Skeletal muscle tissue (tissue), 4 donors: ENCODE measurements around the gene GAB1. TPM values are rescaled to one million over a fixed set of nuclear protein-coding genes. Genes with fewer than 3 reads are reported as not detected.

Source experiments
- H3K27ac ChIP-seq: one replicate; pipeline ENCODE4 v1.7.0; 2013; ENCODE audit warnings: mild to moderate bottlenecking, low read depth, low read length, inconsistent platforms
- H3K27me3 ChIP-seq, 3 donors: one replicate each; pipeline ENCODE4 v1.7.0; 2013; ENCODE audit warnings: low read length in 3 of 3; ENCODE audit not compliant: control insufficient read depth in 3 of 3, insufficient read depth in 3 of 3
- H3K36me3 ChIP-seq, 3 donors: one replicate each; pipeline ENCODE4 v1.7.0; 2013; ENCODE audit warnings: low read length in 3 of 3; ENCODE audit not compliant: control insufficient read depth in 3 of 3, insufficient read depth in 3 of 3
- H3K4me1 ChIP-seq, 3 donors: one replicate each; pipeline ENCODE4 v1.7.0; 2013; ENCODE audit warnings: low read length in 3 of 3, mild to moderate bottlenecking in 3 of 3; ENCODE audit not compliant: control insufficient read depth in 3 of 3, insufficient read depth in 3 of 3
- H3K4me3 ChIP-seq, 3 donors: one replicate each; pipeline ENCODE4 v1.7.0; 2013; ENCODE audit warnings: low read length in 3 of 3
- H3K9ac ChIP-seq, 3 donors: one replicate each; pipeline ENCODE4 v1.7.0; 2013; ENCODE audit warnings: low read length in 3 of 3, mild to moderate bottlenecking in 3 of 3, moderate library complexity in 2 of 3, low read depth in 1 of 3
- H3K9me3 ChIP-seq, 3 donors: one replicate each; pipeline ENCODE4 v1.7.0; 2013; ENCODE audit warnings: low read length in 3 of 3; ENCODE audit not compliant: control insufficient read depth in 3 of 3
- total RNA-seq: library from RNA; depleted of rRNA; stranded (reverse); fragments of >200 nt; gene quantifications from one replicate; pipeline ENCODE4 v1.2.3, GENCODE V29; 2014
- donor health status: Osteomylitis.

GAB1 gene
- total RNA-seq, 1 donor from 2014 or later = 36.0 TPM

GRCh38 chr4:143364063-143364462, 27.4 kb downstream of the GAB1 start:
- H3K27ac ChIP-seq = no peak overlapping the region
- no peak overlapping the region for H3K9ac ChIP-seq
- H3K36me3 ChIP-seq = no peaks in the 10 kb centered on the region
- peaks cover 16 to 25% (median 19%) of the 10 kb centered on the region in 3 donors for H3K4me1 ChIP-seq
- no peaks in the 10 kb centered on the region for H3K9me3 ChIP-seq
- no peaks in the 10 kb centered on the region for H3K27me3 ChIP-seq
- H3K4me3 ChIP-seq = no peak overlapping the region

- no peak overlapping the region for H3K4me3 ChIP-seq
- no peaks in the 10 kb centered on the region for H3K9me3 ChIP-seq
- peaks cover 16 to 25% (median 23%) of the 10 kb centered on the region in 3 donors for H3K4me1 ChIP-seq
- no peak overlapping the region for H3K27ac ChIP-seq
- no peaks in the 10 kb centered on the region for H3K27me3 ChIP-seq
- H3K36me3 ChIP-seq = no peaks in the 10 kb centered on the region
- H3K9ac ChIP-seq = no peak overlapping the region
Observed at GRCh38 chr4:143367863-143368262, 31.2 kb downstream of the GAB1 start.

GRCh38 chr4:143369552-143369951, 32.9 kb downstream of the GAB1 start:
- Histone ChIP-seq H3K4me1 (peaks cover 18 to 25% (median 21%) of the 10 kb centered on the region in 3 donors), H3K4me3 (no peak overlapping the region), H3K27ac (no peak overlapping the region), H3K9ac (no peak overlapping the region), H3K36me3 (no peaks in the 10 kb centered on the region), H3K27me3 (no peaks in the 10 kb centered on the region), H3K9me3 (no peaks in the 10 kb centered on the region)

GRCh38 chr4:143372093-143372915, 35.6 kb downstream of the GAB1 start:
- Histone ChIP-seq H3K36me3 (no peaks in the 10 kb centered on the region), H3K4me3 (no peak overlapping the region), H3K9me3 (no peaks in the 10 kb centered on the region), H3K27me3 (no peaks in the 10 kb centered on the region), H3K4me1 (peaks cover 36 to 48% (median 40%) of the 10 kb centered on the region in 3 donors), H3K27ac (no peak overlapping the region), H3K9ac (no peak overlapping the region)

GRCh38 chr4:143374255-143374654, 37.6 kb downstream of the GAB1 start:
- no peaks in the 10 kb centered on the region for H3K36me3 ChIP-seq
- H3K27ac ChIP-seq = no peak overlapping the region
- no peaks in the 10 kb centered on the region for H3K27me3 ChIP-seq
- H3K4me3 ChIP-seq = no peak overlapping the region
- H3K4me1 ChIP-seq = peaks cover 54 to 67% (median 57%) of the 10 kb centered on the region in 3 donors
- H3K9ac ChIP-seq = no peak overlapping the region
- H3K9me3 ChIP-seq = no peaks in the 10 kb centered on the region

GRCh38 chr4:143374771-143375170, 38.1 kb downstream of the GAB1 start:
- no peak overlapping the region for H3K4me3 ChIP-seq
- no peak overlapping the region for H3K9ac ChIP-seq
- no peak overlapping the region for H3K27ac ChIP-seq

GRCh38 chr4:143375326-143376073, 38.8 kb downstream of the GAB1 start:
- Histone ChIP-seq H3K9ac (no peak overlapping the region), H3K9me3 (no peaks in the 10 kb centered on the region), H3K4me1 (peaks cover 54 to 67% (median 58%) of the 10 kb centered on the region in 3 donors), H3K27me3 (no peaks in the 10 kb centered on the region), H3K27ac (no peak overlapping the region), H3K4me3 (no peak overlapping the region), H3K36me3 (no peaks in the 10 kb centered on the region)

More at GRCh38 chr4:143374771-143375170, 38.1 kb downstream of the GAB1 start:
- Histone ChIP-seq H3K27me3 (no peaks in the 10 kb centered on the region), H3K36me3 (no peaks in the 10 kb centered on the region), H3K9me3 (no peaks in the 10 kb centered on the region), H3K4me1 (peaks cover 58 to 68% (median 58%) of the 10 kb centered on the region in 3 donors)

- Histone ChIP-seq H3K9ac (peak overlapping the region in 1 of 3 donors; percentile 46), H3K4me1 (peaks cover 60 to 77% (median 68%) of the 10 kb centered on the region in 3 donors), H3K27ac (peak overlapping the region; percentile 55), H3K27me3 (no peaks in the 10 kb centered on the region), H3K36me3 (no peaks in the 10 kb centered on the region), H3K4me3 (peak overlapping the region in 1 of 3 donors; percentile 20), H3K9me3 (no peaks in the 10 kb centered on the region)
Observed at GRCh38 chr4:143377611-143378099, 41.0 kb downstream of the GAB1 start.

- no peak overlapping the region for H3K4me3 ChIP-seq
- H3K27me3 ChIP-seq = no peaks in the 10 kb centered on the region
- H3K36me3 ChIP-seq = no peaks in the 10 kb centered on the region
- no peaks in the 10 kb centered on the region for H3K9me3 ChIP-seq
- peak overlapping the region; percentile 78 for H3K27ac ChIP-seq
- H3K9ac ChIP-seq = no peak overlapping the region
- H3K4me1 ChIP-seq = peaks cover 58 to 80% (median 72%) of the 10 kb centered on the region in 3 donors
Observed at GRCh38 chr4:143380629-143381028, 44.0 kb downstream of the GAB1 start.
